Body of pancreas (tissue), 4 donors: Measurements from ENCODE around the gene CDH7. TPM values are rescaled to one million over a fixed set of nuclear protein-coding genes. Genes with fewer than 3 reads are reported as not detected.

Experiments
- ATAC-seq: fragments of 150-250 bp; one replicate; pipeline ENCODE4 v1.9.1; 2016
- DNase-seq, 4 donors: peaks; one replicate each; pipeline ENCODE4 v3.0.0-alpha.2; 2019
- H3K27ac ChIP-seq, 4 donors: fragments of 200-600 bp; sonication (generic); 1 replicate in 3 of 4; 2 replicates in 1 of 4; pipeline versions ENCODE4 v1.5.1 to v1.6.1; 2016 to 2019; ENCODE audit warnings: mild to moderate bottlenecking in 1 of 4, mixed read lengths in 1 of 4, moderate library complexity in 1 of 4
- H3K27me3 ChIP-seq, 2 donors: fragments of 200-600 bp; sonication (generic); one replicate each; pipeline ENCODE4 v1.6.0; 2016; ENCODE audit warnings: mild to moderate bottlenecking in 1 of 2
- H3K36me3 ChIP-seq, 2 donors: fragments of 200-600 bp; sonication (generic); replicated peaks in 1 of 2; 2 replicates each; pipeline ENCODE4 v1.5.1; 2016; ENCODE audit warnings: low read depth in 2 of 2; ENCODE audit not compliant: insufficient read depth in 1 of 2
- H3K4me1 ChIP-seq: fragments of 200-600 bp; sonication (generic); one replicate; pipeline ENCODE4 v1.6.0; 2016
- H3K4me3 ChIP-seq, 2 donors: fragments of 200-600 bp; sonication (generic); 1 replicate in 1 of 2; 2 replicates in 1 of 2; pipeline ENCODE4 v1.5.1; 2016 to 2019
- H3K9me3 ChIP-seq, 3 donors: fragments of 200-600 bp; sonication (generic); 1 replicate in 2 of 3; 2 replicates in 1 of 3; pipeline ENCODE4 v1.5.1; 2016
- CTCF ChIP-seq, 7 experiments: fragments of 450-650 bp in 4 of 7; fragments of 200-600 bp in 3 of 7; sonication (generic) in 3 of 7; IDR thresholded peaks; one replicate each; pipeline ENCODE4 v1.5.1; 2016 to 2019; ENCODE audit warnings: antibody characterized with exemption in 7 of 7
- POLR2A ChIP-seq, 3 donors: fragments of 450-650 bp; IDR thresholded peaks; one replicate each; pipeline ENCODE4 v1.6.1; 2016; ENCODE audit warnings: antibody characterized with exemption in 3 of 3, mild to moderate bottlenecking in 2 of 3
- WGBS, 2 donors: methylation state at CpG; one replicate each; pipeline ENCODE4 v1.1.5; 2017; 5-methylcytosine and 5-hydroxymethylcytosine counted together
- intact Hi-C: fragments of 100-400 bp; cut with DNase I; formaldehyde crosslinking; loops from one replicate; pipeline ENCODE4 v1.15.1; 2023
- total RNA-seq, 2 donors: library from RNA; depleted of rRNA; stranded (reverse); fragments of >200 nt; gene quantifications; one replicate each; pipeline ENCODE4 v1.1.0, GENCODE V29; 2016

Gene CDH7
- total RNA-seq, 2 donors from 2014 or later: not detected

GRCh38 chr18:65827444-65827843 lies 76.6 kb downstream of the CDH7 start:
- no peak for TF ChIP-seq POLR2A (IDR thresholded peaks at IDR 0.05)
- TF ChIP-seq CTCF (IDR thresholded peaks at IDR 0.05): no peak
- Histone ChIP-seq H3K27me3 (no peaks in the 10 kb centered on the region), H3K36me3 (no peaks in the 10 kb centered on the region), H3K9me3 (no peaks in the 10 kb centered on the region), H3K27ac (no peak overlapping the region), H3K4me1 (no peaks in the 10 kb centered on the region), H3K4me3 (no peak overlapping the region)
- WGBS, 2 donors: 91 to 98% methylated on average over 1 of the region's 1 CpG
- ATAC-seq: no peak
- intact Hi-C loops: no loop called here
- DNase-seq: no peak

GRCh38 chr18:65835881-65836280 lies 85.1 kb downstream of the CDH7 start:
- Histone ChIP-seq H3K27ac (no peak overlapping the region), H3K4me3 (no peak overlapping the region), H3K27me3 (no peaks in the 10 kb centered on the region), H3K36me3 (no peaks in the 10 kb centered on the region), H3K9me3 (no peaks in the 10 kb centered on the region), H3K4me1 (no peaks in the 10 kb centered on the region)
- TF ChIP-seq POLR2A (IDR thresholded peaks at IDR 0.05) (no peak), CTCF (IDR thresholded peaks at IDR 0.05) (no peak)
- no peak for DNase-seq
- intact Hi-C loops: no loop called here
- WGBS, 2 donors: 65 to 68% methylated on average over 4 of the region's 4 CpGs
- no peak for ATAC-seq

- TF ChIP-seq POLR2A (IDR thresholded peaks at IDR 0.05) (no peak), CTCF (IDR thresholded peaks at IDR 0.05) (no peak)
- no peaks in the 10 kb centered on the region for H3K4me1 ChIP-seq
- no peak overlapping the region for H3K4me3 ChIP-seq
- intact Hi-C loops: no loop called here
- H3K9me3 ChIP-seq: no peaks in the 10 kb centered on the region
- no peaks in the 10 kb centered on the region for H3K27me3 ChIP-seq
- 75 to 80% methylated on average over 2 of the region's 2 CpGs for WGBS, 2 donors
- ATAC-seq (no peak), DNase-seq (no peak)
- no peak overlapping the region for H3K27ac ChIP-seq
- H3K36me3 ChIP-seq: no peaks in the 10 kb centered on the region
Measured at GRCh38 chr18:65846107-65846506, 95.3 kb downstream of the CDH7 start.

GRCh38 chr18:65852273-65852672 lies 101.5 kb downstream of the CDH7 start:
- 60 to 65% methylated on average over 3 of the region's 3 CpGs for WGBS, 2 donors
- no peaks in the 10 kb centered on the region for H3K4me1 ChIP-seq
- no peaks in the 10 kb centered on the region for H3K27me3 ChIP-seq
- H3K4me3 ChIP-seq: no peak overlapping the region
- H3K27ac ChIP-seq: no peak overlapping the region
- ATAC-seq (no peak), DNase-seq (no peak)
- intact Hi-C loops: no loop called here
- H3K9me3 ChIP-seq: no peaks in the 10 kb centered on the region
- TF ChIP-seq CTCF (IDR thresholded peaks at IDR 0.05) (no peak), POLR2A (IDR thresholded peaks at IDR 0.05) (no peak)
- H3K36me3 ChIP-seq: no peaks in the 10 kb centered on the region

GRCh38 chr18:65859075-65859474 lies 108.3 kb downstream of the CDH7 start:
- Histone ChIP-seq H3K9me3 (no peaks in the 10 kb centered on the region), H3K36me3 (no peaks in the 10 kb centered on the region), H3K4me1 (no peaks in the 10 kb centered on the region), H3K27me3 (no peaks in the 10 kb centered on the region), H3K4me3 (no peak overlapping the region), H3K27ac (no peak overlapping the region)
- intact Hi-C loops: no loop called here
- no peak for ATAC-seq
- TF ChIP-seq POLR2A (IDR thresholded peaks at IDR 0.05): no peak
- no peak for TF ChIP-seq CTCF (IDR thresholded peaks at IDR 0.05)
- WGBS, 2 donors: 16 to 31% methylated on average over 3 of the region's 3 CpGs
- no peak for DNase-seq
